Esophagus mucosa (tissue), 1 donor: ENCODE data around the gene ZAP70. TPM values are rescaled to one million over a fixed set of nuclear protein-coding genes. Genes with fewer than 3 reads are reported as not detected.

ENCODE experiments used
- ATAC-seq: fragments of 200-7000 bp; cut with Tn5 transposase; one replicate; pipeline ENCODE4 v1.9.1; 2020
- total RNA-seq: library from RNA; stranded (reverse); gene quantifications from one replicate; pipeline ENCODE4 v1.2.4, GENCODE V29; 2023
- donor health status: DM: yes; HTN: yes; CAD: no.

The ZAP70 gene
- total RNA-seq, 1 donor from 2014 or later: 0.76 TPM

DNA sequence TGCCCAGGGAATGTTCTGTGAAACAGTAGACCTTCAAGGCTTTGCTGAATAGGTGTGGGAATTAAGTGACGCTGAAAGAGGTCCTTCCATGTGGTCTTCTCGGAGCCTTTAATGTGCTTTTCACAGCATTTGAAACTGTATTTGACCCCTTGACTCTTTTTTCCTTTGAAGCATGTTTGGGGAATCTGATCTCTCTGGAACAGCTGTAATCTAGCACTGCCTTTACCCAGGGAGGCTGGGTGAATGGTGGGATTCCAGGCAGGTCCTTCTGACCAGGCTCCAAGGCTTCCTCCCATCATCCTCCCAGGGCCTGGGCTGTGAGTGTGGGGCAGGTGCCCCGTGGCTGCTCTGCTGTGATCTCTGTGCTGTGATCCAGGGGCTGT is 4.2 kb downstream of the ZAP70 start:
- ATAC-seq: no peak

DNA sequence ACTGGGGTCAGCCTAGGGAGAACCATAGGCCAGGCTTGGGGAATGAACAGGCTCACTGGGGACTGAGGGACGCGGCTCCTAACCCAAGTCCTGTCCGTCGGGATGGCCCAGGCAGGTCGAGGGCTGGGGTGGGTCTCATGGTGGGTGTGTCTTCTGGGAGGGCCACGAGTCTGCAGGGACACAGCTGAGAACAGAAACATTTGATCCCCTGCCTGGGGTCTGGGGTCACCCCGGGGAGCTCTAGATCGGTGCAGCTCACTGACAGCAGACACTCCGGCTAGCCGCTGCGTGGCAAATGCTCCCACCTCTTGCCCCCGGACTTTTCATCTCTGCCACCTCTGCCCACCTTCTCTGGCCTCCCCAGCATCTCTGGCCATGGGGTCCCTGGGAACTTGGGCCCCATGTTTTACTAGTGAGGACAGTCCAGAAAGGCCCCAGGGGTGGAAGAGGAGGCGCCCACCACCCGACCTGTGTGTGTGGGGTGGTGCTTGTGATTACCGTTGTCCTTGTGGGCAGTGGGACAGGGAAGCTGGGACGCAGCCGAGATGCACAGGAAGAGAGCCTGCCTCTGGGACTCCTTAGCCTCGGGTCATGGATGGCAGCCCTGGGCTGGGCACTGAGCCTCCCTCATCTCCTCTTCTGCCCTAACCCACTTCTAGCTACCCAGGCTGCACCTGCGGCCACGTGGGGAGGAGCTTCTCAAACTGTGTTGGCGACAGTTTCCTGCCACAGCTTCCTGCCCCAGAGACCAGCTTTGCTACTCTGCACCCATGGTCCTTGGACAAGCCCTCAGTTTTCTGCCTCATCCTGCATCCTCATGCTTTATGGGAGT is 4.9 kb downstream of the ZAP70 start:
- peak; percentile 33 for ATAC-seq

- ATAC-seq: no peak
Measured at GRCh38 chr2:97718942-97719341, 5.6 kb downstream of the ZAP70 start.

GRCh38 chr2:97719362-97720155 is 6.2 kb downstream of the ZAP70 start:
- ATAC-seq: no peak

GRCh38 chr2:97720746-97721145 is 7.4 kb downstream of the ZAP70 start:
- ATAC-seq: no peak

GRCh38 chr2:97722227-97722626 is 8.9 kb downstream of the ZAP70 start:
- no peak for ATAC-seq

- ATAC-seq: no peak
Measured at GRCh38 chr2:97723156-97724072, 10.0 kb downstream of the ZAP70 start.

- ATAC-seq: no peak
Measured at GRCh38 chr2:97724073-97724410, 10.7 kb downstream of the ZAP70 start.

DNA sequence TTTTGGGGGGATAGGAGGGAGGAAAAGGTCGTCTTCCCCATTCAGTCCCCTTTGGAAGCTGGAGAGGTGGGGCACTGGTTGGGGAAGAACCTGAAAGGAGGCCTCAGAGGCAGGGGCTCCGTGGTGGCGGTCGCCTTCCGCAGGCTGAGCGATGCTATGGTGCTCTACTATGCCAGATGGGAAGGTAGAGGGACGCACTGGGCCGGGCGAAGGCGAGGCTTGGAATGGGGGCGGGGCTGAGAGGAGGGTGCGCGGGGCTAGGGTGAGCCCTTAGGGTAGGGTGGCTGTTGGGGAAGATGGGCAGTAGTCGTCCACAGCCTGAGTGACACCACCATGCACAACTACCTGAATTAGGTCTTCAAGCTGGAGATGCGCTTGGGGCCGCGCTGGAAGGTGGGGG is 11.1 kb downstream of the ZAP70 start:
- no peak for ATAC-seq

GRCh38 chr2:97724946-97725688 is 11.7 kb downstream of the ZAP70 start:
- no peak for ATAC-seq

- ATAC-seq: no peak
Measured at GRCh38 chr2:97726261-97727064, 13.1 kb downstream of the ZAP70 start.

DNA sequence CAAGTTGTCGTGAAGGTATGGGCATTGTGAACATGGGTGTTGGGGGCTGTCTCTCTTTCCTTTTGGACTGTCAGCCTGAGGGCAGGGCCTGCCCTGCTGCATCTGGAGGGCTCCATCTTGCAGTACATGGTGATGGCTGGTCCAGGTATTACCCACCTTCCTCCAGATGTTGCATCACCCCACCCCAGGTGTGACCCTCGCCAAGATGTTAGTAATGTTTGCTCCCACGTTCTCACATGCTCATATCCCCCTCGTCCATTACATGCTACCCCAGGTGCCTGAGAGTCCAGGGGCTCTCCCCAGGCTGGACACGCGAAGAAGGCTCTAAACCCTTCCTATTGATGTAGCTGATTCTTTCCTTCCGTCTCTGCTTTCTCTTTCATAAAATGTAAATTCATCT is 13.9 kb downstream of the ZAP70 start:
- no peak for ATAC-seq

- ATAC-seq: peak; percentile 64
Measured at GRCh38 chr2:97728091-97728731, 14.8 kb downstream of the ZAP70 start.

DNA sequence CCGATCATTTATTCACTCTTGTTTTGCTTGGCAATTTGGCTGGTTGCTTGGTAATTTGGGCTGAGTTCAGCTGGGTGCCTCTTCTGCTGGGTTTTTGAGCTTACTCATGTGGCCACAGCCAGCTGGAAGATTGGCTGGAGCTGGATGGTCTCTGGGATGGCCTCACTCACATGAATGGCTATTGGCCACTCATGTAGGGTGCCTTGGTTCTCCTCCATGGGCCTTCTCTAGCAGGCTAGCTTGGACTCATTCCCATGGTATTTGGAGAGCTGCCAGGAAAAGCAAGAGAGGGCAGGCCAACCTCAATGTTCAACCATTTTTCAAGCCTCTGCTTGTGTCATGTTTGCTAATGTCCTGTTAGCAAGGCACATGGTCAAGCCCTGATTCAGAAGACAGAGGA is 16.9 kb downstream of the ZAP70 start:
- no peak for ATAC-seq

- ATAC-seq: peak; percentile 12
Measured at GRCh38 chr2:97731274-97732020, 18.1 kb downstream of the ZAP70 start.

DNA sequence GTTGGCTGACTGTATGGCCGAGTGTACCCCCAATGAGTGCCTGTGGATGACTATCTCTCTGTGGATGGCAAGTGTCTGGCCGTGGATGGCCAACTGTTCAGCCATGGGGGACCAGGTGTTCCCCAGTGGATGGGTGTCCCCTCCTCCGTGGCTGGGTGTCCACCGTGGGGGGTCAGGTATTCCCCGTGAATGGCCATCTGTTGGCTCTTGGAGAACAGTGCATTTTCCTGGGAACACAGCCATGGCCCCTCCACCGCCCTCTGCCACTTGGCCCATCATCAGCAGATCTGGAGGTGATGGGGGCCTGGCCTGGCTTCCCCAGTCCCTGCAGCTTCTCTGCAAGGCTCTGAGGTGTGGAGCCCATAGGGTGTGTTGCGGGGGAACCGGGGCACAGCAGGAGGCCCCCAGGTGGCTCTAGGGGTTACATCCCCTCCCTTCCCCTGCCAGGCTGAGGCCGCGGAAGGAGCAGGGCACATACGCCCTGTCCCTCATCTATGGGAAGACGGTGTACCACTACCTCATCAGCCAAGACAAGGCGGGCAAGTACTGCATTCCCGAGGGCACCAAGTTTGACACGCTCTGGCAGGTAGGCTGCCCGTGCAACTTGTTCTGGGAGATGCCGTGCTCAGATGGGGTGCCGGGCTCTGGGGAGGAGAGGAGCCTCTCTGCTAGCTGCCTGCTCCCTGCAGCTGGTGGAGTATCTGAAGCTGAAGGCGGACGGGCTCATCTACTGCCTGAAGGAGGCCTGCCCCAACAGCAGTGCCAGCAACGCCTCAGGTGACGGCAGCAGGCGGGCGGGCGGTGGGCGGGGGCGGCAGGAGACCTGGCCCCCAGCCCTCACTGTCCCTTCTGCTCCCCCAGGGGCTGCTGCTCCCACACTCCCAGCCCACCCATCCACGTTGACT is 19.3 kb downstream of the ZAP70 start:
- ATAC-seq: peak; percentile 23

GRCh38 chr2:97733341-97734035 is 20.1 kb downstream of the ZAP70 start:
- ATAC-seq: no peak
